ENCODE measurements around the gene EIF2A. TPM values are rescaled to one million over a fixed set of nuclear protein-coding genes. Genes with fewer than 3 reads are reported as not detected.

The EIF2A gene
- total and polyA plus RNA-seq, 2 of the 13 experiments (the other 11 are each of a cell fraction or from before 2014, with no cell fraction given), result 124 to 139 TPM

DNA sequence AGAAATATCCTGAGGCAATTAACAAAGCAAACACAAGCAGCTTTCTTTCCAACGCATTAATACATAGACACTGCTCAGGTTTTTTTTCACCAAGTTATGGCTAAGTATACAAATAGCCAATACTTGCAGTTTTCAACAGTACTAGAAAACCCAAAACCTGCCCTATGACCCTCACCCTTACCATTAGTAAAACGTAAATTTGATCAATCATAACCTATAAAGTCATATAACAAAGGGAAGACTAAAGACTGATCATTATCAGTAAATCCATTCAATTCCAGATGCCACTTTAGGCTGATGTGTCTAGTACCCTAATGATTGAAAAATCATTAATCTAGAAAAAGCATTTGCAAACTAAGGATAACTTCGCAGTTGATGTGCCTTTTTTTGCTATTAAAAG is 3.5 kb upstream of the EIF2A start:
- Histone ChIP-seq H4K20me1 (ENCODE audit: insufficient read depth, low read length) (peaks cover 17% of the 10 kb centered on the region; the same call in 1 of the 2 replicates), H3K36me3 (replicated peaks in 1 of 2; ENCODE audit: control insufficient read depth in 1 of 2, insufficient read depth in 2 of 2, low read length in 2 of 2) (peaks cover 2 to 12% of the 10 kb centered on the region in 2 experiments; a peak in 3 of 5 replicates), H3K27ac (ENCODE audit: extremely low read length, insufficient read depth, low read length) (no peak overlapping the region), H3K4me3 (replicated peaks in 1 of 3; ENCODE audit: insufficient read depth in 1 of 3, low read depth in 2 of 3, low read length in 3 of 3) (no peak overlapping the region), H3K9ac (ENCODE audit: insufficient read depth, low read depth, low read length) (no peak overlapping the region), H3K9me3 (ENCODE audit: low read length) (no peaks in the 10 kb centered on the region), H3K4me1 (ENCODE audit: insufficient read depth, low read length) (peaks cover 30% of the 10 kb centered on the region), H3K79me2 (ENCODE audit: insufficient read depth, low read length) (peaks cover 51% of the 10 kb centered on the region), H2AFZ (ENCODE audit: low read length) (no peak overlapping the region), H3K4me2 (ENCODE audit: low read depth, low read length) (no peak overlapping the region), H3K27me3 (ENCODE audit: control insufficient read depth in 1 of 2, insufficient read depth in 2 of 2, low read length in 2 of 2) (peaks cover 0 to 7% of the 10 kb centered on the region in 2 experiments; a peak in 1 of 5 replicates)
- FAIRE-seq (no peak), ATAC-seq (no peak), DNase-seq (ENCODE audit: low spot score) (no peak)
- TF ChIP-seq PHF5A (CRISPR knock-in tag; IDR thresholded peaks at IDR 0.05; ENCODE audit: low read depth, unreplicated experiment) (peak; percentile 40), RBFOX2 (IDR thresholded peaks at IDR 0.05; ENCODE audit: low read depth, low read length) (0 out of 2 replicates have a peak, but pooled peaks have one; percentile 13), ZKSCAN1 (IDR thresholded peaks at IDR 0.05; ENCODE audit: low read length) (no peak)
- POLR2A ChIA-PET, result no interaction called here
- in situ Hi-C loops (cut with HindIII; ENCODE audit: extremely low pct_ligation_motif_present, low pct_unique_long_range_greater_than_20kb), result no loop called here
- BruUV-seq (replicated peaks), result no TSS peak
- 98% methylated on average over 3 of the region's 3 CpGs for WGBS (ENCODE audit: low lambda C conversion rate)
- intact Hi-C loops (cut with micrococcal nuclease; ENCODE audit: unreplicated experiment), result loop anchor here (10.0 kb wide), 1 partner anchor 162 kb away; the partner anchor contains the start of gene ERICH6
- CTCF ChIA-PET (ENCODE audit: low intra/inter-chr PET ratio, low total read pairs), result no interaction called here

DNA sequence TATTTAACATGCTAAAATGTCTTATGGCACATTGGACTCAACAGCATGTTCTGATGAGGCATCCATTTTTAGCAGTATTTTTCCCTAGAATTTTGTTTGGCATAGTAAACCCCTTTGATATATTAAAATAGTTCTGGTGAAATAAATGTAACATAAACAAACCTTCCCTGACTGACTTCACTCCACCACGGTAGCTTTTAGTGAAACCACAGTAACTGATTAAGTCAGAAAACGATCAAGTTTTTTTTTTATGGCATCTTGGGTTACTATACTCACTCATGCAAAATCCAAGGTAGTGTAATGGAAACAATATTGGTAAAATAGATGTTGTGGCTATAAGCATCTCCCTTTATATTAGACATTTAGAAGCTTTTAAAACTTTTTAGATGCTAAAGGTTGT is 3.1 kb upstream of the EIF2A start:
- intact Hi-C loops (cut with micrococcal nuclease; ENCODE audit: unreplicated experiment), result loop anchor here (10.0 kb wide), 1 partner anchor 161 kb away; the partner anchor contains the start of gene ERICH6
- H3K9me3 ChIP-seq (ENCODE audit: low read length), result no peaks in the 10 kb centered on the region
- H3K4me2 ChIP-seq (ENCODE audit: low read depth, low read length), result peak overlapping the region; percentile 67
- 94% methylated on average over 2 of the region's 2 CpGs for WGBS (ENCODE audit: low lambda C conversion rate)
- peaks cover 0 to 7% of the 10 kb centered on the region in 2 experiments; a peak in 1 of 5 replicates for H3K27me3 ChIP-seq (ENCODE audit: control insufficient read depth in 1 of 2, insufficient read depth in 2 of 2, low read length in 2 of 2)
- no peak overlapping the region for H3K27ac ChIP-seq (ENCODE audit: extremely low read length, insufficient read depth, low read length)
- TF ChIP-seq MTA3 (CRISPR knock-in tag; IDR thresholded peaks at IDR 0.05) (no peak), CC2D1A (CRISPR knock-in tag; IDR thresholded peaks at IDR 0.05) (no peak), SP2 (CRISPR knock-in tag; IDR thresholded peaks at IDR 0.05) (no peak), THAP11 (CRISPR knock-in tag; IDR thresholded peaks at IDR 0.05) (no peak), ZNF30 (CRISPR knock-in tag; IDR thresholded peaks at IDR 0.05) (no peak), REL (CRISPR knock-in tag; conservative IDR thresholded peaks at IDR 0.05) (no peak), CCDC6 (CRISPR knock-in tag; IDR thresholded peaks at IDR 0.05) (no peak), BCL3 (CRISPR knock-in tag; IDR thresholded peaks at IDR 0.05) (no peak), PHF5A (CRISPR knock-in tag; IDR thresholded peaks at IDR 0.05; ENCODE audit: low read depth, unreplicated experiment) (peak; percentile 17), POLR2A (IDR thresholded peaks at IDR 0.05; ENCODE audit: insufficient read depth in 1 of 2, low read depth in 2 of 2, low read length in 2 of 2) (peak in 1 of 2 experiments; percentile 12; a peak in 2 of 4 replicates)
- peaks cover 17% of the 10 kb centered on the region; the same call in 1 of the 2 replicates for H4K20me1 ChIP-seq (ENCODE audit: insufficient read depth, low read length)
- no peak overlapping the region for H3K4me3 ChIP-seq (replicated peaks in 1 of 3; ENCODE audit: insufficient read depth in 1 of 3, low read depth in 2 of 3, low read length in 3 of 3)
- in situ Hi-C loops (cut with HindIII; ENCODE audit: extremely low pct_ligation_motif_present, low pct_unique_long_range_greater_than_20kb), result no loop called here
- no peak for DNase-seq (ENCODE audit: low spot score)
- H2AFZ ChIP-seq (ENCODE audit: low read length), result no peak overlapping the region
- ATAC-seq, result no peak
- H3K9ac ChIP-seq (ENCODE audit: insufficient read depth, low read depth, low read length), result no peak overlapping the region
- peaks cover 2 to 12% of the 10 kb centered on the region in 2 experiments; a peak in 3 of 5 replicates for H3K36me3 ChIP-seq (replicated peaks in 1 of 2; ENCODE audit: control insufficient read depth in 1 of 2, insufficient read depth in 2 of 2, low read length in 2 of 2)
- H3K79me2 ChIP-seq (ENCODE audit: insufficient read depth, low read length), result peaks cover 55% of the 10 kb centered on the region
- no TSS peak for BruUV-seq (replicated peaks)
- ChIA-PET POLR2A (no interaction called here), CTCF (ENCODE audit: low intra/inter-chr PET ratio, low total read pairs) (no interaction called here)
- no peak for FAIRE-seq
- H3K4me1 ChIP-seq (ENCODE audit: insufficient read depth, low read length), result peaks cover 34% of the 10 kb centered on the region
